Hematopoietic multipotent progenitor cell treated with erythropoietin and hydrocortisone succinate and interleukin-3 and kit ligand, for 8 days (in vitro differentiated cells): ENCODE results near the gene CABLES2.

ENCODE experiments used
- DNase-seq: peaks from one replicate; pipeline ENCODE4 v3.0.0-alpha.2; 2015

CABLES2 gene

DNA sequence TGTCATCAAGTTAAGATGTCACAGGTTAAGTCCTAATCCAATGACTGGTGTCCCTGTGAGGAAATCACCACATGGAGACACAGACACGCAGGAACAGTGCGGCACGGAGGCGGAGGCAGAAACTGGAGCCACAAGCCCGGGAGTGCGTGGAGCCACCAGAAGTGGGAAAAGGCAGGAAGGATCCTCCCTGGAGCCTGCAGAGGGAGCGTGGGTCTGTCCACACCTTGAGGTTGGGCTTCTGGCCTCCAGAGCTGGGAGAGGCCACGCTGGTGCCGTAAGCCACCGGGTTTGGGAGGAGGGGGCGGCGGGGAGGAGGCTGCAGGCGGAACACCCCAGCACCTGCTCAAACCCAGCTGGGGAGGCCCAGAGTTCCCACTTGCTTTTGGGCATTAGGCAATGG is 3.8 kb downstream of the CABLES2 start:
- DNase-seq = no peak

- no peak for DNase-seq
Measured at GRCh38 chr20:62402456-62403150, 4.5 kb downstream of the CABLES2 start.

- DNase-seq = no peak
Measured at GRCh38 chr20:62401331-62401779, 5.7 kb downstream of the CABLES2 start.

GRCh38 chr20:62400541-62400940 is 6.5 kb downstream of the CABLES2 start:
- DNase-seq = no peak

GRCh38 chr20:62400021-62400420 is 7.1 kb downstream of the CABLES2 start:
- no peak for DNase-seq

DNA sequence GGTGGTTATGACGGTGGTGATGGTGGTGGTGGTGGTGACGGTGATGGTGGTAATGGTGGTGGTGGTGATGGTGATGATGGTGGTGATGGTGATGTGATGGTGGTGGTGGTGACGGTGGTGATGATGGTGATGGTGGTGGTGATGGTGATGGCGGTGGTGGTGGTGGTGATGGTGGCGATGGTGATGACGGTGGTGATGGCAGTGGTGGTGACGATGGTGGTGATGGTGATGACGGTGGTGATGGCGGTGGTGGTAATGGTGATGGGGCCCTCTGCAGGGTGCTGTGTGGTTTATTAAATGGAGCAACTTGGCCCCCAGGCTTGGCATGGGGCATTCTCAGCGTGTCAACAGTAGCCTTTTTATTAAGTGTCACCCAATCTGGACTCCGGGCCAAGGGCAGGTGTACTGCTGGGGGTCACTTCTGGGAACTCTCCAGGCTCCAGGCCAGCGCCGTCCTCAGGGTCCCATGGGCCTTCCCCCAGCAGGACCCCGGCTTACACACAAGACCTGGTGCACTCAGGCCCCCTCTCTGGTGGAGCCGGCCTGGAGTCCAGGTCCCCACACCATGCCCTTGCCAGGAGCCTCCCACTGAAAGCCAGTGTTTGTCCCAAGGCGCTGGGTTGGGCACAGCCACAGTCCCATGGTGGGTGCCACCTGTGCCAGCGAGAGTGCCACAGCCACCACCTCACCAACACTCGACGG is 8.8 kb downstream of the CABLES2 start:
- no peak for DNase-seq

DNA sequence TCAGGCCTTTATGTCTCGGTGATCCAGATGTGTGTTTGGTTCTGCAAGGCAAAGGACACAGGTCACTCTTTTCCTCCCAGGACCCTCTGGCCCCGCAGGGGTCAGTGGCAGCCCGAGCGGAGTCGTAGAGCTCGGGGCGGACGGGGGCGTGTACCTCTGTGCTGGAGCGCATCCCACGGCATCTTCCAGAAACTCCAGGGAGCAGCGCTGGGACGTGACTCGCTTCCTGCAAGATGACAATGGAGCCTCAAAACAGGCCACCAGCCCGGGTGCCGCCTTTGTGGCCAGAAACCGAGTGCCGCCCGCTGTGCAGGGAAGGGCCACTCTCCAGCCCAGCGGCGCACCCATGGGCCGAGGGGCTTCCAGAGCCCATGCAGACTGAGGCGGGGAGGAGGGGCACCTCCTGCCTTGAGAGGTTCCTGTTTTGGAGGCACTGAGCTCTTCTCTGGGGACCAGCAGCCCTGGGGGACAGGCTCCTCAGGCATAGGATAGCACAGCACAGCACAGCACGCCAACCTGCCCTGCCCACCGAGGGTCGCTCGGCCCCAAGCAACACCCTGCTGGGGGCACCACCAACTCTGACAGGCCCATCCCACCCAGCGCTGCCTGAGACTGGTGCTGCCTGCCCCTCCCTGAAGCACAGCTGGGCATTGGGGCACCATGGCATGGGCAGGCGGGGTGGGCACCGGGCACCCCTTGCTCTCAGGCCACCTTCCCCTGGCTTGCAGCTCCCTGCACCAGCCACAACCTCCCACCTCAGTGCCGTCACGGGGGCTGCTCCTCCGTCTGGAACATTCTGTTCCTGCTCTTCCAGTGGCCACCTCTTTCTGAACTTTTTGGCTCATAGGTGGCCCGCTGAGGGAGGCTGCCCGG is 10.5 kb downstream of the CABLES2 start:
- no peak for DNase-seq

- no peak for DNase-seq
Measured at GRCh38 chr20:62395311-62396242, 11.5 kb downstream of the CABLES2 start.

DNA sequence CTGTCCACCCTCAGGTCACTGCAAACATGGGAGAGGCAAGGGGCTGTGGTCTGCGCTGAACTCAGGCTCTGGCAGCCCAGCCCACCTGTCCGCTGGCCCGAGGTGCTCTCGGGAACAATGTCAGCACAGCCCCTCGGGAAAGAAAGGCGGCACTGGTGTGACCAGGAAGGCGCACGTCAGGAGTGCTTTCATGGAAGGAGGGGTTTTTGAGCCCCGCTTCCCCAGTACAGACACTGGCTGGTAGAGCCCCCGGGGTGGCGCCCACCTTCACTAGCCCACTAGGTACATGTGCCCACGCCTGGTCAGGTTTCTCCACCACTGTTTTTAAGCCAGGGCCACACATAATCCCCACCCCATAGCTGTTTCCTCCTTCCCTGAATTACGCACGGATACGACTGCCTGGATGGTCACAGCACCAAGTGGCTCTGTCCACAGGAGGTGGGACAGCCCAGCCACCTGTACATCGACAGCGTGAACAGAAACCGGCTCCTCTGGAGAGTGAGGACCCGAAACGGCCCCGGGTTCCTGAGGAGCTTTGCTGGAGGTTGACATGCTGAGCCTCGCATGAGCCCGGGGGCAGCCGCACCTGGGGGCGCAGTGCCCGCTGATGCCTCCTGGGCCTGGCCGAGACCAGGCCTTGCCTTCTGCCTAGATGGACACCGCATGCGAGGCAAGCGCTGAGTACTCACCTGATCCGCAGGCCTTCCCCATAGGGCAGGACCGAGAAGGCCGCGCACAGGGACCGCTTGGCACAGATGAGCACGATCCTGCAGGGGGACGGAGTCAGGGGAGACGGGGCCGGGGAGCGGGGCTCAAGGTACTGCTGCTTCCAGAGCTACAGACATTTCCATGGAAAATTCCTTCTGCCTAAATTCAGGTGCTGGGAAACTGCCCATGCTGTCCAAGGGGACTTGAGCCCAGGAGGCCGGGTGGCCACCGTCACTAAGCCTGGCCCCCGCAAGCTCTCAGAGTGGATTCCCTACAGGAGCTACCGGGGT is 12.5 kb downstream of the CABLES2 start:
- DNase-seq = no peak

- DNase-seq = no peak
Measured at GRCh38 chr20:62393830-62394229, 13.3 kb downstream of the CABLES2 start.

- no peak for DNase-seq
Measured at GRCh38 chr20:62393335-62393665, 13.8 kb downstream of the CABLES2 start.

GRCh38 chr20:62392621-62393334 is 14.3 kb downstream of the CABLES2 start:
- no peak for DNase-seq

DNA sequence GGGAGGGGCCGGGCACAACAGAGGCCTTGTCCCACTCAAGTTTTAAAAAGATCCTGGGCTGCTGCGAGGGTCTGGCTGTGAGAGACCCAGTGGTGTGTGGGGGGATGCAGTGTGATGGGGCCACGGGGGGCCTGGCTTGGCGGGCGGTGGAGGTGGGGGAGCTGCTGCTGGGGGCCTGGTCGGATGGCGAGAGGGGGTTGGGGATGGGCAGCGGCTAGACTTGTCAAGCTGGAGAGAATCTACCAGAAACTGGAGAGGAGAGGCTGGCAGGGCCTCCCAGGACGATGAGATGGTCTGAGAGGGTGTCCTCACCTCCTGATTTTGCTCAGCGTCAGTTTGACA is 15.0 kb downstream of the CABLES2 start:
- DNase-seq = no peak

- DNase-seq = no peak
Measured at GRCh38 chr20:62391165-62392076, 15.7 kb downstream of the CABLES2 start.

DNA sequence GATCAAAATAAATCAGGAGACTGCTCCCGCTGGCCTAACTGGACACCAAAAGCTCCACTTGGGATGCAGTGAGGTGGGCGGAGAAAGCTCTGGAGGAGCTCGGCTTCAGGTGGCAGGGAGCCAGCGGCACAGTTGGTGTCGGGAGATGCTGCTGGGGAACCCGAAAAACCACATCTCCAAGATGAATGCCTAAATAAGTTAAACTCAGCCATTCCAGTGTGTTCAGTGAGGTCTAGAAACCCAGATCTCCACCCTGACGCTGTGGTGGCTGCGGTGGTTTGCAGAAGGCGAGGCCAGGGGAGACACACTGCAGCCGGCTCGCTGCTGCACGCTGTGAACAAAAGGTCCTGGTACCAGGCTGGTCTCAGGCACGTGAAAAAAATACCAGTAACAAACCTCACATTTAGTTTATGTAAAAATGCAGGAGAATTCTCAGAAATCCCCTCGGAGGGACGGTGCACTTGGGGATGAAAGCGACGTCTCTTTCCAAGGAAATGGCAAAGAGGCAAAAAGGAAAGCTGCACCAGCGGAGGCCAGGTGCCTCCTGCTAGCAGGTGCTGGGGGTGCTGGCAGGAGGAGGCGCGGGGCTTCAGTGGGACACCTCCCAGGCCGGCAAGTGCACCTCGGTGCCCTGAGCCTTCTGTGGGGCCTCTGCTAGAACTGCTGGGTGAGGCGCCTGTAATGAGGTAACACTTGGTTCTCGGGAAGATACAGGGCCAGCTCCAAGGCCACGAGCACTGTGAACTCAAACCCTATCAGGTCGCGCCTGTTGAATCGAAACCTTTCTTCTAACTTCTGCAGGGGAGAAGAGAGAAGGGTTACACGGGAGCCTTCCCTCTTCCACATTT is 16.5 kb downstream of the CABLES2 start:
- no peak for DNase-seq

- no peak for DNase-seq
Measured at GRCh38 chr20:62389601-62390087, 17.4 kb downstream of the CABLES2 start.

DNA sequence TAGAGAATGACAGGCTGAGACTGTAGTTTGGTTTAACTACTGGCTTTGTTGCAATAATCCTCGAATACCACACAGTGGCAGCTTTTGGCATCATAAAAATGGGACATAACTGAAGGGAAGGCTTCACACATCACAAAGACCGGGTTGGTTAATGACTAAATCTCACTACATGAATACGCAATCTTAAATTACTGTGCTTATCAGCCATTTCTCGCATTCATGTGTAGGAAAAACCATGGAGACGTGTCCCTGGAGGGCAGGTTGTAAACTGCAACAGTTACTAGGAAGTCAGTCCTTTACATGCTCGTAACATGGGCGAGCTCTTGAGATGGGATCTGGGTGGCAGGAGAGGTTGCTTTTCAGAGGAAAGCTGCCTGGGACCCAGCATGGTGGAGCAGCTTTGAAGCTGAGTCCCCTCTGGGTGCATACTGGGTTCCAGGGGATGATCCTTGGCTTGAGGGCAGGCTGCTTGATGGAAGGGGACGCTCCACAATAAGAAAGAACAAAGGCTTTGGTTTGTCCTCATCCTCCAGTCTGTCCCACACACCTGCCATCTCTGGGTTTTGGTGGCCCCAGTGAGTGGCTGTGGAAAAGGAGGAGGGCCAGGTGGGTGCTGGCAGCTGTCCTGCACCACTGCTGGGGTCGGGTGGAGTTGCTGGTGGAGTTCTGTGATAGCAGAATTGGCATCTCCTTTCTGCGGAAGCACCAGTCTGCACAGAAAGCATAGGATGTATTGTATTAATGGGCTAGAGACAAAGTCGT is 18.1 kb downstream of the CABLES2 start:
- DNase-seq = peak; percentile 44
